ENCODE results near the gene MAPK7.

Gene MAPK7

GRCh38 chr17:19378416-19379360 lies at the start of gene MAPK7:
TSS of gene MAPK7 (plus strand) at chr17:19378498. CDS start at chr17:19378901, 403 bp downstream.
- H3K36me3 Mint-ChIP-seq, result peaks cover 21 to 29% of the 10 kb centered on the region in 2 donors
- peak within 1 kb of the TSS; percentile 98 to 100 for H3K4me3 Mint-ChIP-seq
- ATAC-seq (replicated peaks), result peak; percentile 16 to 26
- H3K27me3 Mint-ChIP-seq, result no peaks in the 10 kb centered on the region
- peaks cover 11 to 23% of the 10 kb centered on the region in 2 donors for H3K4me1 Mint-ChIP-seq
- DNase-seq, result no peak
- no peaks in the 10 kb centered on the region for H3K9me3 Mint-ChIP-seq
- peak within 1 kb of the TSS; percentile 99 for H3K27ac Mint-ChIP-seq

GRCh38 chr17:19329136-19329535 lies 49.2 kb upstream of the MAPK7 start:
- Mint-ChIP-seq H3K9me3 (peaks cover 0 to 5% of the 10 kb centered on the region in 2 donors), H3K4me3 (no peak overlapping the region), H3K27me3 (peaks cover 0 to 6% of the 10 kb centered on the region in 2 donors)

GRCh38 chr17:19329839-19330238 lies 48.5 kb upstream of the MAPK7 start:
- ATAC-seq (replicated peaks) (no peak), DNase-seq (no peak)
- Mint-ChIP-seq H3K27ac (no peak overlapping the region), H3K4me1 (peaks cover 7 to 10% of the 10 kb centered on the region in 2 donors), H3K9me3 (peaks cover 0 to 5% of the 10 kb centered on the region in 2 donors), H3K36me3 (peaks cover 19 to 39% of the 10 kb centered on the region in 2 donors), H3K4me3 (no peak overlapping the region), H3K27me3 (peaks cover 0 to 6% of the 10 kb centered on the region in 2 donors)

More at GRCh38 chr17:19329136-19329535, 49.2 kb upstream of the MAPK7 start:
- no peak overlapping the region for H3K27ac Mint-ChIP-seq
- H3K36me3 Mint-ChIP-seq, result peaks cover 15 to 37% of the 10 kb centered on the region in 2 donors
- ATAC-seq (replicated peaks) (no peak), DNase-seq (no peak)
- H3K4me1 Mint-ChIP-seq, result peaks cover 7 to 10% of the 10 kb centered on the region in 2 donors

GRCh38 chr17:19330271-19330670 lies 48.0 kb upstream of the MAPK7 start:
- peaks cover 7 to 10% of the 10 kb centered on the region in 2 donors for H3K4me1 Mint-ChIP-seq
- H3K4me3 Mint-ChIP-seq, result no peak overlapping the region
- peaks cover 0 to 7% of the 10 kb centered on the region in 2 donors for H3K27me3 Mint-ChIP-seq
- H3K27ac Mint-ChIP-seq, result peak overlapping the region; percentile 20
- no peak for ATAC-seq (replicated peaks)
- DNase-seq, result no peak
- H3K9me3 Mint-ChIP-seq, result peaks cover 0 to 5% of the 10 kb centered on the region in 2 donors
- peaks cover 18 to 36% of the 10 kb centered on the region in 2 donors for H3K36me3 Mint-ChIP-seq

- H3K4me3 Mint-ChIP-seq, result no peak overlapping the region
- peaks cover 0 to 16% of the 10 kb centered on the region in 2 donors for H3K27me3 Mint-ChIP-seq
- ATAC-seq (replicated peaks) (no peak), DNase-seq (no peak)
- H3K4me1 Mint-ChIP-seq, result peaks cover 7 to 10% of the 10 kb centered on the region in 2 donors
- peaks cover 0 to 3% of the 10 kb centered on the region in 2 donors for H3K9me3 Mint-ChIP-seq
- no peak overlapping the region for H3K27ac Mint-ChIP-seq
- peaks cover 19 to 31% of the 10 kb centered on the region in 2 donors for H3K36me3 Mint-ChIP-seq
Measured at GRCh38 chr17:19331134-19331533, 47.2 kb upstream of the MAPK7 start.

GRCh38 chr17:19331543-19332245 lies 46.6 kb upstream of the MAPK7 start:
- ATAC-seq (replicated peaks), result no peak
- peaks cover 0 to 16% of the 10 kb centered on the region in 2 donors for H3K27me3 Mint-ChIP-seq
- DNase-seq, result no peak
- peaks cover 7 to 10% of the 10 kb centered on the region in 2 donors for H3K4me1 Mint-ChIP-seq
- H3K36me3 Mint-ChIP-seq, result peaks cover 13 to 28% of the 10 kb centered on the region in 2 donors
- no peaks in the 10 kb centered on the region for H3K9me3 Mint-ChIP-seq
- H3K4me3 Mint-ChIP-seq, result no peak overlapping the region
- no peak overlapping the region for H3K27ac Mint-ChIP-seq

- Mint-ChIP-seq H3K4me3 (no peak overlapping the region), H3K27ac (no peak overlapping the region), H3K9me3 (no peaks in the 10 kb centered on the region), H3K4me1 (peaks cover 7 to 16% of the 10 kb centered on the region in 2 donors), H3K27me3 (peaks cover 3 to 22% of the 10 kb centered on the region in 2 donors), H3K36me3 (peaks cover 10 to 22% of the 10 kb centered on the region in 2 donors)
- DNase-seq (peak; percentile 25), ATAC-seq (replicated peaks) (peak; percentile 58 to 79)
Measured at GRCh38 chr17:19332371-19333131, 45.7 kb upstream of the MAPK7 start.

- ATAC-seq (replicated peaks), result no peak
- H3K36me3 Mint-ChIP-seq, result peaks cover 10 to 22% of the 10 kb centered on the region in 2 donors
- peaks cover 3 to 22% of the 10 kb centered on the region in 2 donors for H3K27me3 Mint-ChIP-seq
- H3K9me3 Mint-ChIP-seq, result no peaks in the 10 kb centered on the region
- H3K4me3 Mint-ChIP-seq, result no peak overlapping the region
- no peak overlapping the region for H3K27ac Mint-ChIP-seq
- peaks cover 7 to 16% of the 10 kb centered on the region in 2 donors for H3K4me1 Mint-ChIP-seq
- no peak for DNase-seq
Measured at GRCh38 chr17:19333132-19333440, 45.2 kb upstream of the MAPK7 start.

GRCh38 chr17:19333736-19334290 lies 44.5 kb upstream of the MAPK7 start:
- Mint-ChIP-seq H3K27me3 (peaks cover 3 to 22% of the 10 kb centered on the region in 2 donors), H3K9me3 (no peaks in the 10 kb centered on the region), H3K36me3 (peaks cover 10 to 20% of the 10 kb centered on the region in 2 donors), H3K4me3 (no peak overlapping the region), H3K4me1 (peaks cover 7 to 16% of the 10 kb centered on the region in 2 donors), H3K27ac (no peak overlapping the region)
- no peak for DNase-seq
- ATAC-seq (replicated peaks), result no peak

- H3K4me1 Mint-ChIP-seq, result peaks cover 7 to 16% of the 10 kb centered on the region in 2 donors
- H3K9me3 Mint-ChIP-seq, result no peaks in the 10 kb centered on the region
- H3K36me3 Mint-ChIP-seq, result peaks cover 10 to 18% of the 10 kb centered on the region in 2 donors
- no peak overlapping the region for H3K27ac Mint-ChIP-seq
- DNase-seq (no peak), ATAC-seq (replicated peaks) (no peak)
- H3K4me3 Mint-ChIP-seq, result no peak overlapping the region
- peaks cover 3 to 28% of the 10 kb centered on the region in 2 donors for H3K27me3 Mint-ChIP-seq
Measured at GRCh38 chr17:19334331-19334730, 44.0 kb upstream of the MAPK7 start.

- H3K27me3 Mint-ChIP-seq, result peaks cover 3 to 33% of the 10 kb centered on the region in 2 donors
- no peak overlapping the region for H3K4me3 Mint-ChIP-seq
- no peaks in the 10 kb centered on the region for H3K9me3 Mint-ChIP-seq
- ATAC-seq (replicated peaks), result no peak
- H3K4me1 Mint-ChIP-seq, result peaks cover 7 to 16% of the 10 kb centered on the region in 2 donors
- no peak overlapping the region for H3K27ac Mint-ChIP-seq
- H3K36me3 Mint-ChIP-seq, result peaks cover 10 to 11% of the 10 kb centered on the region in 2 donors
- DNase-seq, result no peak
Measured at GRCh38 chr17:19335951-19336631, 42.2 kb upstream of the MAPK7 start.

- Mint-ChIP-seq H3K4me3 (no peak overlapping the region), H3K36me3 (peaks cover 7% of the 10 kb centered on the region in 2 donors), H3K4me1 (peaks cover 4 to 16% of the 10 kb centered on the region in 2 donors), H3K9me3 (no peaks in the 10 kb centered on the region), H3K27me3 (peaks cover 11 to 44% of the 10 kb centered on the region in 2 donors), H3K27ac (no peak overlapping the region)
- no peak for ATAC-seq (replicated peaks)
- DNase-seq, result no peak
Measured at GRCh38 chr17:19336938-19337711, 41.2 kb upstream of the MAPK7 start.

GRCh38 chr17:19337712-19338023 lies 40.6 kb upstream of the MAPK7 start:
- Mint-ChIP-seq H3K4me3 (no peak overlapping the region), H3K4me1 (peaks cover 2 to 13% of the 10 kb centered on the region in 2 donors), H3K36me3 (peaks cover 4 to 7% of the 10 kb centered on the region in 2 donors), H3K27ac (no peak overlapping the region), H3K27me3 (peaks cover 12 to 42% of the 10 kb centered on the region in 2 donors), H3K9me3 (no peaks in the 10 kb centered on the region)
- DNase-seq (no peak), ATAC-seq (replicated peaks) (no peak)
